SK-N-SH treated with all-trans-retinoic acid at 6 μM for 48 hours (cell line): Measurements from ENCODE around the gene KCNK5.

Experiments used
- ARNTL ChIP-seq: fragments of 450-650 bp; formaldehyde crosslinking; IDR thresholded peaks from 2 replicates; pipeline ENCODE4 v1.5.0; 2020; ENCODE audit warnings: low read depth, mild to moderate bottlenecking, moderate library complexity, borderline replicate concordance
- CSDC2 ChIP-seq: fragments of 250-450 bp; sonication (Bioruptor Pico); IDR thresholded peaks from 2 replicates; pipeline ENCODE4 v1.5.0; 2020; ENCODE audit warnings: mild to moderate bottlenecking, moderate library complexity
- PATZ1 ChIP-seq: fragments of 250-450 bp; sonication (Bioruptor Pico); IDR thresholded peaks from 2 replicates; pipeline ENCODE4 v1.8.0; 2020; ENCODE audit warnings: mild to moderate bottlenecking, moderate library complexity, borderline replicate concordance
- TSHZ2 ChIP-seq: fragments of 250-450 bp; sonication (Bioruptor Pico); IDR thresholded peaks from 2 replicates; pipeline ENCODE4 v1.5.0; 2020; ENCODE audit warnings: mild to moderate bottlenecking, moderate library complexity
- ZNF70 ChIP-seq: fragments of 450-650 bp; formaldehyde crosslinking; IDR thresholded peaks from 2 replicates; pipeline ENCODE4 v1.5.0; 2020; ENCODE audit warnings: mild to moderate bottlenecking, moderate library complexity

GRCh38 chr6:39196673-39197091 is 32.6 kb downstream of the KCNK5 start:
- no peak for TF ChIP-seq CSDC2 (CRISPR knock-in tag)
- TF ChIP-seq ZNF70 (CRISPR knock-in tag), result no peak
- no peak for TF ChIP-seq PATZ1 (CRISPR knock-in tag)
- no peak for TF ChIP-seq TSHZ2
- no peak for TF ChIP-seq ARNTL (CRISPR knock-in tag)
